Prostate gland (tissue), 1 donor: Measurements from ENCODE around the gene NACAD.

Experiments
- POLR2A ChIP-seq: fragments of 450-650 bp; IDR thresholded peaks from one replicate; pipeline ENCODE4 v1.6.1; 2016; ENCODE audit warnings: antibody characterized with exemption, mild to moderate bottlenecking
- POLR2AphosphoS5 ChIP-seq: sonication (generic); formaldehyde crosslinking; IDR thresholded peaks from one replicate; pipeline ENCODE4 v1.6.1; 2017; ENCODE audit warnings: antibody characterized with exemption

DNA sequence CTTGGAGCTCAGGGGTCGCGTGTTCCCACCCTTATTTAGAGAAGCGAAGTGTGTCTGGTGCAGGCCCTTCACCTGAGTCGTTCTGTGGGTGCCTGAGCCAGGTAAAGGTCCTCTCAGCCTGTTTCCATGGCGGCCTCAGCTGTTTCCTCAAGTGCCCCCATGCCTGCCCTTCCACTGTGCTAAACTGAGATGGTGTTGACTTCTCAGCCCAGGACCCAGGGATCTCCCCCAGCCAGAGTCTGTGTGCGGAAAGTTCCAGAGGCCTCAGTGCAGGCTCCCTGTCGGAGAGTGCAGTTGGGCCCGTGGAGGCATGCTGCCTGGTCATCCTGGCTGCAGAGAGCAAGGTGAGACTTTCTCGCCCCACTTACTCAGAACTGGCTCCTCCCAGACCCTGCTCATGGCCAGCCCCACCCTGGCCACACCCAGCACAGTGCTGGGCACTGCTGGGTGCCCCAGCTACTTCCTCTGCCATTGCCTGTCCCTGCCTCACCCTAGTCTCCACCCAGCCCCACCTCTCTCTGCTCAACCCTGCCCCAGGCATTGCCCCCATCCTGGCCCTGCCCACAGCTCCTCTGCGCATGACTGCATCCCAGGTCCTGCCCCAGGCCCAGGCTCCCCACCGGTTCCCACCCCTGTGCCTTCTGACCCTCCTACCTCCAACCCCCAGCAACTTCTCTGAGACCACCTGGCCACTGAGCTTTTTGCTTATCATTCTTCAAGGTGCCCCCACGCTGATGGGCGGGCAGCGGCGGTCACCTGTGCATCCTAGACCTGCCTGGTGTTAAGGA is 20.3 kb downstream of the NACAD start:
- TF ChIP-seq POLR2A = no peak
- no peak for TF ChIP-seq POLR2AphosphoS5
